A172 (cell line): ENCODE measurements around the gene TOM1L1. TPM values are rescaled to one million over a fixed set of nuclear protein-coding genes. Genes with fewer than 3 reads are reported as not detected.
A peak's percentile ranks its signal among the peaks of the same experiment; 100 is the strongest.
"Not testable (repeated sequence)": the region's sequence is repeated elsewhere in the genome, so short reads cannot be mapped to it uniquely, and the experiment has no call there.

Experiments used
- DNase-seq: peaks from one replicate; pipeline ENCODE4 v3.0.0-alpha.2; 2015; ENCODE audit warnings: low spot score
- total RNA-seq: library from RNA; depleted of rRNA; stranded (reverse); fragments of >200 nt; shearing (Covaris generic); gene quantifications from 2 replicates; pipeline ENCODE4 v1.2.3, GENCODE V29; 2014; rRNA removed

Gene TOM1L1, protein sequence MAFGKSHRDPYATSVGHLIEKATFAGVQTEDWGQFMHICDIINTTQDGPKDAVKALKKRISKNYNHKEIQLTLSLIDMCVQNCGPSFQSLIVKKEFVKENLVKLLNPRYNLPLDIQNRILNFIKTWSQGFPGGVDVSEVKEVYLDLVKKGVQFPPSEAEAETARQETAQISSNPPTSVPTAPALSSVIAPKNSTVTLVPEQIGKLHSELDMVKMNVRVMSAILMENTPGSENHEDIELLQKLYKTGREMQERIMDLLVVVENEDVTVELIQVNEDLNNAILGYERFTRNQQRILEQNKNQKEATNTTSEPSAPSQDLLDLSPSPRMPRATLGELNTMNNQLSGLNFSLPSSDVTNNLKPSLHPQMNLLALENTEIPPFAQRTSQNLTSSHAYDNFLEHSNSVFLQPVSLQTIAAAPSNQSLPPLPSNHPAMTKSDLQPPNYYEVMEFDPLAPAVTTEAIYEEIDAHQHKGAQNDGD
- total RNA-seq, result 53.7 and 54.9 TPM in 2 replicates

- DNase-seq, result peak; percentile 64
Observed at GRCh38 chr17:54900457-54901229, at the start of gene TOM1L1. TSS of gene TOM1L1 (plus strand) at chr17:54900852. CDS start at chr17:54900866, 14 bp downstream.

GRCh38 chr17:54859187-54859586, 41.5 kb upstream of the TOM1L1 start:
- DNase-seq, result no peak

DNA sequence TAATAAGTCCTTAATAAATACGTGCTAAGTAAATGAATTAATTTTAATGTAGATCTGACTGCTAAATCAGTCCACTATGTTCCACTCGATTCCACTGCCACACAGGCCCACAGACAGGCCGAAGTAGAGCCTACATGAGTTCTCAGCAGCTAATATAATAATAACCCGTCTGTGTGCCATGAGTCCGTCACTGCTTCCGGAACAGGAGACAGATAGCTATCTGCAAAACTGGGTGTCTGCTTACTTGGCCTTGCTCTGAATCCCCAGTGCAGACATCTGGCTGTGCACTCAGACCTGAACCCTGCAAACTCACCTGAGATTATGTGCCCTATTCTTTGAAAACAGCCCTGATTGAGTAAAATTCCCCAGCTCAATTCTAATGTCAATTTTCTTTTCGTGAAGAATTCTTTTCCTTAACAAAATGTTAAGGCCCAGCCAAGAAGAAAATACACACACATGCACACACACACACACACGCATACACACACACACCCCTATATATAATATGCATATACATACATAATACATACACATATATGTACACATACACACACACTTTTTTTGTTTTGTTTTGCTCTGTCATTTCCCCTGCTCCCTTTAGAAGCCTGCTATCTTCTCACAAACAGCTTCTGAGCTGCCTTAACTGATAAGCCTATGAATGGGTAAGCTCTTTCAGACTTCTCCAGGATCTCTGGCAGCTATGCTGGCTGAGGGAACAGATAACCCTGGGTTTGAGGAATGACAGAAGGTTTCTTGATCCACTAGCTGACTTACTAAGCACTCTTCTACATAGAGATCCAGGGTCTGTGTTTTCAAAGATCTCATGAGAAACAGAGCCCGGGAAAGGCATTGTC, 39.8 kb upstream of the TOM1L1 start:
- no peak for DNase-seq

DNA sequence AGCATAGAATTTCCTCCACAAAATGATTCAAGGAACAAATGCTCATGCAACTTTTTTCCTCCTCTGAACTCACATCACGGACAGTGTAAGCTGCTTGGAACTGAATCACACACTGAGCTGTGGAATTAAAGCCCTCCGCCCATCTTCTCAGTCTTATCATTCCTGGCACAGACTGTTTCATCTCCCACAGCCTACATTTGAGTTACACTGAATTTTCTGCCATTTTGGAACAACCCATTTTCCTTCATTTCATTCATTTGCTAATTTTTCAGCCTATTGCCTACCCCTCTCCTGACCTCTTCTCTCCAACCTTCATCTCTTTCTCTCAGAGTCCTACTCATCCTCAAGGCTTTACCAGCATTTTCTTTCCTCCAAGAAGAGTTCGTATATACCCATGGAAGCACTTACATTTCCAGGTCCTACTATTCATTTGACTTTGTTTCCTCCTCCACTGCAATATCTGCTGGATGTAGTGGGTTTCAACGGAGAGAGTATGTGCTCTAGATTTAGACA, 39.1 kb upstream of the TOM1L1 start:
- DNase-seq, result no peak

DNA sequence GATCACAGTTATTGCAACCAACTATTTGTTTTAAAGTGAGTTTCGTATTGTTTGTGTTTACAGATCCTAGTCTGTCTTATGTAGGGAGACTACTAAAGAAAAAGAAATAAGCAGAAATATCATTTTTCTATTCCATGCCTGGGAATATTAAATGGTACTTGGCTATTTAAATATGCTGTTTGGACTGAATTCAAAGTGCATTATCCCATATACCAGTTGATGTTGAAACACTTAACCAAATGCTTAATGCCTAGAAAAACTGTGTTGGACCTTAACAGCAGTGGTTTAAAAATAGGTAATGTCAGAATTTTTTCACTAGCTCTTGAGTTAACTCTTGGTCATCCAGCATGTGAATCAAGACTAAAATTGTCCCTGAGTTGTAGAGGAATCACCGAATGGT, 37.5 kb upstream of the TOM1L1 start:
- no peak for DNase-seq

DNA sequence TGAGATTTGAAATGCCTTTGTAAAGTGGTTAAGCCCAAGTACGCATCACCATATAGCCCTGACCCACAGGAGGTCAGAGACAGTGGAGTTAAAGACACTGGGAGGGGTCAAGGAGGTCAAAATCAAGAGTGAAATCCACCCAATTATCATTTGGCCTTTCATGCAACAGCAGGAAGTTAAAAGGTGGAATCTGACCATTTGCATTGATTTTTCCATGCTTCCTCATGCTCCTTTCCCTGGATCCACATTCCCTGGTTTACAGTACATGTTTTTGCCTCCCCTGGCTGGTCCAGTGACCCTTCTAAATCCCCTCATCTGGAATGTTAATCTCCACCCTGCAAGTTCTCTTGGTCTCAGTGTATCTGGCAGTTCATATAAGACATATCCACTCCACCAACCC, 36.6 kb upstream of the TOM1L1 start:
- no peak for DNase-seq

- no peak for DNase-seq
Observed at GRCh38 chr17:54864636-54865356, 35.9 kb upstream of the TOM1L1 start.

GRCh38 chr17:54867634-54868033, 33.0 kb upstream of the TOM1L1 start:
- no peak for DNase-seq

GRCh38 chr17:54870671-54871175, 29.9 kb upstream of the TOM1L1 start:
- no peak for DNase-seq

DNA sequence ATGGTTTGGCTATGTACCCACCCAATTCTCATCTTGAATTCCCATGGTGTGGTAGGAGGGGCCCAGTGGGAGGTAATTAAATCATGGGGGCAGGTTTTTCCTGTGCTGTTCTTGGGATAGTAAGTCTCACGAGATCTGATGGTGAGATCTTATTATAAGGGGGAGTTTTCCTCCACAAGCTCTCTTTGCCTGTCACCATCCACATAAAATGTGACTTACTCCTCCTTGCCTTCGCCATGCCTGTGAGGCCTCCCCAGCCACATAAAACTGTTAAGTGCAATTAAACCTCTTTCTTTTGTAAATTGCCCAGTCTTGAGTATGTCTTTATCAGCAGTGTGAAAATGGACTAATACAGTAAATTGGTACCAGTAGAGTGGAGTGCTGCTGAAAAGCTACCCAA, 24.7 kb upstream of the TOM1L1 start:
- not testable (repeated sequence) for DNase-seq

GRCh38 chr17:54876656-54877195, 23.9 kb upstream of the TOM1L1 start:
- no peak for DNase-seq

- no peak for DNase-seq
Observed at GRCh38 chr17:54881255-54881972, 19.2 kb upstream of the TOM1L1 start.

DNA sequence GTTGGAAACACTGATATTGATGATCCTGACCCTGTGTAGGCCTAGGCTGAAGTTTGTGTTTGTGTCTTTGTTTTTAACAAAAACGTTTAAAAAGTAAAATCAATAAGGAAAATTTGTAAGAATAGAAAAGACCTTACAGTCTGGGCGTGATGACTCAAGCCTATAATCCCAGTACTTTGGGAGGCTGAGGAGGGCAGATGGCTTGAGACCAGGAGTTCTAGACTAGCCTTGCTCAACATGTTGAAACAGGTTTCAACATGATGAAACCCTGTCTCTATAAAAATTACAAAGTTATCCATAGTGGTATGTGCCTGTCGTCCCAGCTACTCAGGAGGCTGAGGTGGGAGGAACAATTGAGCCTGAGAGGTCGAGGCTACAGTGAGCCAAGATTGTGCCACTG, 18.3 kb upstream of the TOM1L1 start:
- DNase-seq, result no peak

DNA sequence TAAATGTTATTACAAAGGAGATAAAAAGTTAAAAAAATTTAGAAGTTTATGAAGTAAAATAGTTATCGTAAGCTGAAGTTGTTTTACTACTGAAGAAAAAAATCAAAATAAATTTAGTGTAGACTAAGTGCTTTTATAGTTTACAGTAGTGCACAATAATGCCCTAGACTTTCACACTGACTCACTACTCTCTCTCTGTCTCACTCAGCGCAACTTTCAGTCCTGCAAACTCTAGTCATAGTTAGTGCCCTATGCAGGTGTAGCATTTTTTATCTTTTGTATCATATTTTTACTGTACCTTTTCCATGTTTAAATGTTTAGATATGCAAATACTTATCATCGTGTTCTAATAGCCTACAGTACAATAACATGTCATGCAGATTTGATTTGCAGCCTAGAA, 17.7 kb upstream of the TOM1L1 start:
- no peak for DNase-seq

GRCh38 chr17:54883939-54884338, 16.7 kb upstream of the TOM1L1 start:
- DNase-seq, result no peak

GRCh38 chr17:54887787-54888186, 12.9 kb upstream of the TOM1L1 start:
- no peak for DNase-seq

- DNase-seq, result no peak
Observed at GRCh38 chr17:54888254-54888653, 12.4 kb upstream of the TOM1L1 start.

DNA sequence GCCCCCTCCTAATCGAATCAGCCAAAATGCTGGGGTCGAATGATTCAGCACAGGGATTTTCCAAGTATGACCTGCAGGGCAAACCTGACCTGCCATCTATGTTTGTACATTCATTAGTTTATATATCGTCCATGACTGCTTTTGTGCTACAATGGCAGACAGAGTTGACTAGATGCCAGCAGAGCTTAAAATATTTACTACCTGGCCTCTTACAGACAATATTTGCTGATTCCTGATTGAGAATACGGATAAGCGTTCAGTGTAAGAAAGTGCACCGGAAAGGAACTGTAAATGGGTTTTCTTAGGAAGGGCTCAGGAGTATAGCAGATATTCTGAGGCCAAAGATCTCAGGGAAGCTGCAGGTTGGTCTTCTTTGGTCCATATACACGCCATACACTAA, 11.7 kb upstream of the TOM1L1 start:
- DNase-seq, result no peak

DNA sequence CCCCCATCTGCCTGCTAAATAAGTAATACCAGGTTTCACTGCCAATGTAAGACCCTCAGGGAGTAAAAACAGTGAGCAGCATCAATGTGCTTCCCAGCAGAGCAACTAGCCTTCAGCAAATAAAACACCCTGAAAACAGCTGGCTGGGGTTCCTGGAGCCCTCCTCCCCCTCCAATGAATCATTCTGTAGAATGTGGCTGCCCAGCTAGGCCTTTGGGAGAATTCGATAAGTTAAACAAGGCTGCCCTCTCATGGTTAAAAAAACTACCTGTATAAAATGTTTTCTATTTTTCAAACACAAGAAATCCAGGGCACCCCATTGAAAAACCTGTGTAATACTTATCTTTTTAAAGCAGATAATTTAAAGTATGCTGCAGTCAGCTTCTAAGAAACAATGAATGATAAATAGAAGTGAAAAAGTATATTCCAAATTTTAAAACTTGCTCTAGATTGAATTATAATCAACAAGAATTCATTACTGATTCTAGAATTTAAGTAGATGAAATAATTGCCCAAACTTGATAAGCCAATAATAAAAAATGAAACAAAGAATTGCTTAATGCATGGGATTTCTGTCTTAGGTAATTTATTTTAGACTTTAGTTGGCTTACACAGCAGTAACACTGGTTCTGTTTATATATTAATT, 9.4 kb upstream of the TOM1L1 start:
- DNase-seq, result peak; percentile 76
